CD4-positive, alpha-beta T cell (primary cell): Measurements from ENCODE around the gene STEAP3. TPM values are rescaled to one million over a fixed set of nuclear protein-coding genes. Genes with fewer than 3 reads are reported as not detected.

ENCODE experiments used
- ATAC-seq: fragments of 200-7000 bp; cut with Tn5 transposase; one replicate; pipeline ENCODE4 v1.10.0; 2022; ENCODE audit warnings: mild to moderate bottlenecking; ENCODE audit not compliant: poor library complexity
- CTCF ChIA-PET: fragments of 350-600 bp; sonication (Branson Sonifier 250); formaldehyde crosslinking; loops from one replicate; lab custom pipeline; 2021; ENCODE audit warnings: antibody characterized with exemption, inconsistent platforms; lab: Charles Lee
- POLR2A ChIA-PET: fragments of 350-600 bp; sonication (Branson Sonifier 250); formaldehyde crosslinking; loops from one replicate; lab custom pipeline; 2021; ENCODE audit warnings: antibody characterized with exemption, inconsistent platforms; lab: Charles Lee
- DNase-seq, 14 experiments: peaks; one replicate each; pipeline ENCODE4 v3.0.0-alpha.2; 2013 to 2020; ENCODE audit warnings: mixed read lengths in 2 of 14
- H3K27ac ChIP-seq, 2 donors: one replicate each; pipeline versions ENCODE4 v1.5.1 to v1.7.0; 2013; ENCODE audit warnings: low read length in 2 of 2, low read depth in 1 of 2, mild to moderate bottlenecking in 1 of 2
- H3K27me3 ChIP-seq, 2 experiments: 1 replicate in 1 of 2; 2 replicates in 1 of 2; pipeline versions ENCODE4 v1.6.1 to v1.7.0; 2013; ENCODE audit warnings: low read length in 2 of 2, control low read depth in 1 of 2, mild to moderate bottlenecking in 1 of 2, moderate library complexity in 1 of 2; ENCODE audit not compliant: insufficient read depth in 2 of 2, control insufficient read depth in 1 of 2
- H3K36me3 ChIP-seq: one replicate; pipeline ENCODE4 v1.6.1; 2013; ENCODE audit warnings: low read length, control low read depth; ENCODE audit not compliant: insufficient read depth
- H3K4me1 ChIP-seq: one replicate; pipeline ENCODE4 v1.6.1; 2013; ENCODE audit warnings: low read length, control low read depth; ENCODE audit not compliant: insufficient read depth
- H3K4me3 ChIP-seq: one replicate; pipeline ENCODE4 v1.5.1; 2013; ENCODE audit warnings: mild to moderate bottlenecking, low read length, moderate library complexity
- H3K9me3 ChIP-seq, 2 experiments: 1 replicate in 1 of 2; 2 replicates in 1 of 2; pipeline versions ENCODE4 v1.6.1 to v1.7.0; 2013; ENCODE audit warnings: low read length in 2 of 2, mild to moderate bottlenecking in 2 of 2, control low read depth in 1 of 2, moderate library complexity in 1 of 2; ENCODE audit not compliant: control insufficient read depth in 1 of 2, insufficient read depth in 1 of 2
- H3K27ac Mint-ChIP-seq: one replicate; pipeline ENCODE4 v1.8.0; 2020; ENCODE audit warnings: mixed read lengths
- H3K27me3 Mint-ChIP-seq: one replicate; pipeline ENCODE4 v1.8.0; 2021; ENCODE audit warnings: mixed read lengths
- H3K36me3 Mint-ChIP-seq: one replicate; pipeline ENCODE4 v1.8.0; 2021; ENCODE audit warnings: low read depth, mixed read lengths
- H3K4me1 Mint-ChIP-seq: one replicate; pipeline ENCODE4 v1.8.0; 2021; ENCODE audit warnings: low read depth, mixed read lengths
- H3K4me3 Mint-ChIP-seq: one replicate; pipeline ENCODE4 v1.8.0; 2020; ENCODE audit warnings: mild to moderate bottlenecking, mixed read lengths
- H3K9me3 Mint-ChIP-seq: one replicate; pipeline ENCODE4 v1.8.0; 2020; ENCODE audit warnings: mixed read lengths
- intact Hi-C, 2 experiments: fragments of 100-400 bp; cut with DNase I in 1 of 2; cut with micrococcal nuclease in 1 of 2; formaldehyde crosslinking; loops; one replicate each; pipeline versions ENCODE4 v1.15.1 to v1.9.0; 2023 to 2025; cut with DNase I, micrococcal nuclease
- total RNA-seq, 174 experiments: library from RNA in 2 of 174; stranded (reverse) in 2 of 174; gene quantifications; one replicate each; pipeline ENCODE4 v1.2.3 and lab custom pipeline; 2021 to 2026
- TF ChIP-seq, protein P1 (sequence below): fragments of 200-600 bp; IDR thresholded peaks from one replicate; pipeline ENCODE4 v1.8.0; 2022; ENCODE audit warnings: antibody characterized with exemption, mild to moderate bottlenecking

Gene STEAP3
- total RNA-seq, 2 experiments from 2014 or later, result not detected

DNA sequence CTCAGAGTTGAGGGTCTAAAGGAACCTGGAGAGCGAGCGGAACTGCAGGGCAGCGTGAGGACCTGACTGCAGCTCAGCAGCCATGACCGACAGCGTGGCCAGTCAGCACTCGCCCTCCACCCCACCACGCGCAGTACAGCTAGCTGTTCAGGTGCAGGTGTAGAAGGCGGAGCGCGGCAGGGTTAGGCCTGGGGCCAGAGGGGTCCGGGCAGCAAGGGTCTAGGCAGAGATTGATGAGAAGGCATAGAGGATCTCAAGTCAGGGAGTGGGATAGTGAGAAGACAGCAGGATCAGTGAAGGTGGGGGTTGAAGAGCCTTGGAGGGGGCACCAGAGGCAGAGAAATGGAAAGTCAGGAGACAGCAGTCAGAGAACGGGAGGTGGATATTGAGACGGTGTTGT lies 71.0 kb downstream of the STEAP3 start:
- TF ChIP-seq, protein P1, sequence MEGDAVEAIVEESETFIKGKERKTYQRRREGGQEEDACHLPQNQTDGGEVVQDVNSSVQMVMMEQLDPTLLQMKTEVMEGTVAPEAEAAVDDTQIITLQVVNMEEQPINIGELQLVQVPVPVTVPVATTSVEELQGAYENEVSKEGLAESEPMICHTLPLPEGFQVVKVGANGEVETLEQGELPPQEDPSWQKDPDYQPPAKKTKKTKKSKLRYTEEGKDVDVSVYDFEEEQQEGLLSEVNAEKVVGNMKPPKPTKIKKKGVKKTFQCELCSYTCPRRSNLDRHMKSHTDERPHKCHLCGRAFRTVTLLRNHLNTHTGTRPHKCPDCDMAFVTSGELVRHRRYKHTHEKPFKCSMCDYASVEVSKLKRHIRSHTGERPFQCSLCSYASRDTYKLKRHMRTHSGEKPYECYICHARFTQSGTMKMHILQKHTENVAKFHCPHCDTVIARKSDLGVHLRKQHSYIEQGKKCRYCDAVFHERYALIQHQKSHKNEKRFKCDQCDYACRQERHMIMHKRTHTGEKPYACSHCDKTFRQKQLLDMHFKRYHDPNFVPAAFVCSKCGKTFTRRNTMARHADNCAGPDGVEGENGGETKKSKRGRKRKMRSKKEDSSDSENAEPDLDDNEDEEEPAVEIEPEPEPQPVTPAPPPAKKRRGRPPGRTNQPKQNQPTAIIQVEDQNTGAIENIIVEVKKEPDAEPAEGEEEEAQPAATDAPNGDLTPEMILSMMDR, result no peak
- no peaks in the 10 kb centered on the region for H3K4me1 Mint-ChIP-seq
- ChIA-PET CTCF (no interaction called here), POLR2A (no interaction called here)
- H3K9me3 Mint-ChIP-seq, result no peaks in the 10 kb centered on the region
- H3K4me1 ChIP-seq, result no peaks in the 10 kb centered on the region
- no peak overlapping the region for H3K27ac Mint-ChIP-seq
- H3K27me3 ChIP-seq, result no peaks in the 10 kb centered on the region
- intact Hi-C loops, result no loop called here
- ATAC-seq (no peak), DNase-seq (no peak)
- H3K4me3 ChIP-seq, result no peak overlapping the region
- no peak overlapping the region for H3K4me3 Mint-ChIP-seq
- H3K36me3 ChIP-seq, result no peaks in the 10 kb centered on the region
- no peak overlapping the region for H3K27ac ChIP-seq
- no peaks in the 10 kb centered on the region for H3K36me3 Mint-ChIP-seq
- no peaks in the 10 kb centered on the region for H3K9me3 ChIP-seq
- H3K27me3 Mint-ChIP-seq, result no peaks in the 10 kb centered on the region

DNA sequence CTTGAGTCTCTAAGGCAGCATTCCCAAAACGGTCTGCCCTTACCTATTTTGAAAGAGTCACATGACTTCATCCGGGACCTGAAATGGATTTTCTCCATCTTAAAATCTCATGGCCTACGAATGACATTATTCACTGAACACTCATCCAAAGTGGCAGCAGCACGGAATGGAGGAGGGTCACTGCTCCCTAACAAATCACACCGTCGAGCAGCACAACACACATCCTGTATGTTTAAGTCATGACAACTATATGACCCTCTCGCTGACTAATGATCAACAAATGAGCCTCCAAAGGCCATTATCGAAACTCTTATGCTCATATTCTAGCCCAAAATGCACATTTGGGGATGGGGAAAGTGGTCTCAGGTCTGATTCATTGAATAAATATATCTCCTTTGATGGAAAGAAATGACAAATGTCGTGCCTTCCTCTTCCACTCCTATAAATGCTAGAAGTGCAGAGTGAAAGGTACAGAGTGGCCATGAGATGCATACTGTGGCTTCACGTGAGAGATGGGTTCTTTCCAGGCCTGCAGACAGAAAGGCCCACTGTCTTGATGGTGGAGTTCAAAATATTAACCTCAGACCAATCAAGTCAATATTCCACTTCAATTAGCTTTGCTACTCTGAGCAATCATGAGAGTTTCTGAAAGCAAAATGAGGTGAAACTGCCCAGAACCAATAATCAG lies 72.2 kb downstream of the STEAP3 start:
- ChIA-PET CTCF (no interaction called here), POLR2A (no interaction called here)
- H3K27ac ChIP-seq, result no peak overlapping the region
- H3K9me3 Mint-ChIP-seq, result no peaks in the 10 kb centered on the region
- H3K36me3 Mint-ChIP-seq, result peaks cover 5% of the 10 kb centered on the region
- no peaks in the 10 kb centered on the region for H3K27me3 ChIP-seq
- H3K4me1 ChIP-seq, result no peaks in the 10 kb centered on the region
- H3K36me3 ChIP-seq, result no peaks in the 10 kb centered on the region
- H3K4me1 Mint-ChIP-seq, result no peaks in the 10 kb centered on the region
- H3K27ac Mint-ChIP-seq, result no peak overlapping the region
- ATAC-seq, result no peak
- intact Hi-C loops, result no loop called here
- no peaks in the 10 kb centered on the region for H3K27me3 Mint-ChIP-seq
- no peak for DNase-seq
- TF ChIP-seq, protein P1, result no peak
- H3K4me3 ChIP-seq, result no peak overlapping the region
- H3K4me3 Mint-ChIP-seq, result no peak overlapping the region
- H3K9me3 ChIP-seq, result no peaks in the 10 kb centered on the region

DNA sequence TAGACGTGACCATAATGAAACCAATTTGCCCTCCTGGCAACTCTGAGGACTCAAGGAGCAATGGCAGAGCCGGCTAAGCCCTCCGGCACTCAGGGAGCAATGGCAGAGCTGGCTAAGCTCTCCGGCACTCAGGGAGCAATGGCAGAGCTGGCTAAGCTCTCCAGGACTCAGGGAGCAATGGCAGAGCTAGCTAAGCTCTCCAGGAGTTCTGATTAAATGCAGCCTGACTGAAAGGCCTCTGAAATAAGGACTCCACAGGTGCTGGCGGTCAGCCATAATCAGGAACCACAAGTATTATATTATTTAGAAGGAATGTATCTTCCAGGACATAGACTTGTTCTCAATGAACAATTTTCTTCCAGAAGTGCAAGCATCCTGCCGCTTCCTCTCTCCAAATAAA lies 77.8 kb downstream of the STEAP3 start:
- CTCF ChIA-PET, result interaction anchor here (0.9 kb wide), 1 partner anchor 10 kb away, joined by 4 read pairs; no protein-coding TSS in a partner anchor
- POLR2A ChIA-PET, result no interaction called here

More for the DNA sequence above, 77.8 kb downstream of the STEAP3 start:
- H3K36me3 Mint-ChIP-seq, result peaks cover 5% of the 10 kb centered on the region
- TF ChIP-seq, protein P1, result no peak
- H3K4me3 ChIP-seq, result no peak overlapping the region
- ATAC-seq (no peak), DNase-seq (no peak)
- intact Hi-C loops, result no loop called here
- no peak overlapping the region for H3K27ac Mint-ChIP-seq
- no peaks in the 10 kb centered on the region for H3K36me3 ChIP-seq
- H3K27me3 ChIP-seq, result no peaks in the 10 kb centered on the region
- no peaks in the 10 kb centered on the region for H3K27me3 Mint-ChIP-seq
- no peaks in the 10 kb centered on the region for H3K9me3 ChIP-seq
- H3K4me1 ChIP-seq, result no peaks in the 10 kb centered on the region
- no peaks in the 10 kb centered on the region for H3K4me1 Mint-ChIP-seq
- H3K4me3 Mint-ChIP-seq, result no peak overlapping the region
- H3K27ac ChIP-seq, result no peak overlapping the region
- H3K9me3 Mint-ChIP-seq, result no peaks in the 10 kb centered on the region
